HG03571 (cell line): Measurements from ENCODE around the gene ALDH3A1.

Source experiments
- ATAC-seq: cut with Tn5 transposase; IDR thresholded peaks from one replicate; pipeline ENCODE4 v1.9.1; 2021; ENCODE audit not compliant: unreplicated experiment

The ALDH3A1 gene

DNA sequence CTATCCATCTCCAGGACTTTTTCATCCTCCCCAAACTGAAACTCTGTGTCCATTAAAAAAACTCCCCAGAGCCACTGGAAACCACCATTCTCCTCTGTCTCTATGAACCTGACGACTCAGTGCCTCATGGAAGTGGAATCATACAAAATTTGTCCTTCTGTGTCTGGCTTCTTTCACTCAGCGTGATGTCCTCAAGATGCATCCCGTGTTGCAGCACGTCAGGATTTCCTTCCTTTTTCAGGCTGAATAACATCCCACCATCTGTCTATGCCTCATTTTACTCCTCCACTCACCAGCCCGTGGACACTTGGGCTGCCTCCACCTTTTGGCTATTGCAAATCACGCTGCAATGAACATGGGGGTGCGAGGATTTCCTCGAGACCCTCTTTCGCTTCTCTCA is 12.6 kb upstream of the ALDH3A1 start:
- no peak for ATAC-seq

DNA sequence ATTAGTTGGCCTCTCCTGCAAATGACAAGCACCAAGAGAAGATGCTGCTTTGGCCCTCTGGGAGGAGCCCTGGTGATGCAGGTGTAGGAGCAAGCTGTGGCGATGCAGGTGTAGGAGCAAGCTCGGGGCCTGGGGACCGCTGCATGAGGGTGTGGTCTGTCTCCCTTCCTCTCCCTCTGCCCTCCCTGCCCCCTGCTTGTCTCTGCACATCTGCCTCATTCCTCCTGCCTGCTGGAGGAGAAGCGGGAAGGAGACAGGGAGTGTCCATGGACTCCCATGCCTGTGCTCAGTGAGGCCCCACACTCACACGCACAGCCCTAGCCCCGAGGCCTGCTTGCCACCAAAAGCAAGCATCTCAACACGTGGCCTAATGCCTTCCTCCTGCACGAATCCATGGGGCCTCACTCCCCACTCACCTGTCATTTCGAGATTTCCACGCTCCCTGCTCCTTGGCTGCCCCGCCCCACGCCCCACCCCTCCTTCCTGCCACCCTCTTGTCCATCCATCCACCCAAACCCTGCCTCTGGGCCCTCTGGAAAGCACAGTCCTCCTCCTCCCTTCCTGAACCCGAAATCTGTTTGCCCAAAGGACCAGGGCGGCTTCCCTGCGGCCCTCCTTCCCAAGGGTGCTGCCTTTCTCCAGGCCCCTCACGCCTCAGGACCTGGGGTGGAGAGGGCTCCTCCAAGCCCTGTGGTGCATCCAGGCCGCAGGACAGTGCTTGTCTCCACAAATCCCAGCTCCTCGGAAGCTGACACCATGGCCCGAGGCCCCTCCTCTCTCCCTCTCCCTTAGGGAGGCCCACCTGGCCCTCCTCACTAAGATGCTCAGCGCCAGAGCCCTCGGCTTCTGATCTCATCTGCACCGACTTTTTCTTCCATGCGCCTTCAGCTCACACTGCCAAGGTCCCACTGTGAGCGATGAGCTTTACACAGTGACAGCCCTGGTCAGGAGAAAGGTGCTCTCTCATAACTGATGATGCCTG is 11.8 kb upstream of the ALDH3A1 start:
- no peak for ATAC-seq

DNA sequence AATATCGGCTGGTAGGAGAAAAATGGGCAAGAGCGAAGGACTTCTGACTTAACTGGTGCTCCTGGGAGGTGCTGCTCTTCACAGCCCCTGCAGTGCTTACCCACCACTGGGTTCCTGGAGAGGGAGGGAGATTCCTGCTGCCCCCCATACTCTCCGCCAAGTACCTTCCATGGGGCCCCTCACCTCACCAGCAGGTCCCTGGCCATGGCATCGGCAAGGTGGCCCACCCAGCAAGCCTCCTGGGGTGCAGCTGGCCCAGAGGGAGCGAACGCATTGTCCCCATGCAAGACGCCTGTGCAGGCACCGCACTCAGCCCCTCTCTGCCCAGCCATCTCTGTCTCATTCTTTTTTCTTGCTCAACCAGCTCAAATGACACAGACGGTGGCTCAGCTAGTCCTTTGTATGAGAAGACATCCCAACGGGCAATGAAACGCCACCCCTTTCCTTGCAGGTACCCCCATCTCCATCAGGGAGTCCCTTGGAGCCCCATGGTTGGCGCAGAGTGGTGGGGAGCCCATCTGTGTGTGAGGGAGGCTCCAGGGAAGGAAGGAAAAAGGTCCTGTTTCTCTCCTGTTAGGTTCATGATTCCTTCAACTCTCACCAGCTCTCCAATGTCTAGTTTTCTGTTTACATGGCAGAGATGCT is 9.6 kb upstream of the ALDH3A1 start:
- ATAC-seq, result no peak

DNA sequence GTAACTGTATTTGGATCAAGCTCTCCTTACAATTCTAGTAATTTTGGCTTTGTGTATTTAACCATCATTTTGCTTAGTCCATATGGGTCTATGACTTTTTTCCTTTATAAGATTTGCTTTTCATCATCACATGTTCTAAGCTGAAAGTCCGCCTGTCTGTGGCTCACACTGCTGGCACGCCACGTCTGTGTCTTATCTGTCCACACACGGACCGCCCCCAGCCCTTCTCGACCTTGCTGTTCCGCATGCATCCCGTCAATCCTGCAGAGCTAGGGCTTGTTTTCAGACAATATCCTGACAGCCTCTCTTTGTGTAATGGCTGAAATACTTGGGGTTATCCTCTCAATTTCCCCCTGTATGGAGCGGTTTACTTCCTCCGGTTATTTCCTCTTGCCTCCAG is 8.4 kb upstream of the ALDH3A1 start:
- no peak for ATAC-seq

DNA sequence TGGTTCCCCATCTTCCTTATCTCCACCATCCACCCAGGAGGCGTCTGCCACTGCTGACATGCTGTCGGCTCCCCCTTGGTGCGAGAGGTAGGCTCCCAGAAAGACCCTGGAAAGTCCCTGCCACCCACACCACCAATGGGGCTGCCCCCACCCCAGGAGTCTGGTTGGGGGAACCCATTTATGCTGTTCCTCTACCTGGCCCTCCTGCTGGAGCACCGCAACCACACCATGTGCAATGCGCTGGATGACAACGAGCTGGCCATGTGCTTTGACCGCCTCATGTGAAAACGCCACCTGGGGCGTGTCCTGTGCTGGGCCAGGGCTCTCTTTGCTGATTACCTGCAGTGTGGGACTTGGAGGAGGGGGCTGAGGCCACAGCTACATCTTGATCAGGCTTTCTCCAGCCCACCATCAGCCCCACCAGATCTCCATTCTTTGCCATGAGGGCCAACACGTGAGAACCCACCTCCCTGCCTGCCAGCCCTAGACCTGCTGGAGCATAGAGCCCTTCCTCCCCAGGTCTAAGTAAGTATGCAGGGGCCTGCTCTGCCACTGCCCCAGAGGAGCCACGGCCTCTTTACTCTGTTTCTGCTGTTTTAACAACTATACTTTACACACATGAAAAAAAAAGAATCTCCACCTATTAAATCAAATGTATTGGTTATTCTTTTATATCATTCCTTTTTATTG is 7.9 kb upstream of the ALDH3A1 start:
- ATAC-seq, result no peak

DNA sequence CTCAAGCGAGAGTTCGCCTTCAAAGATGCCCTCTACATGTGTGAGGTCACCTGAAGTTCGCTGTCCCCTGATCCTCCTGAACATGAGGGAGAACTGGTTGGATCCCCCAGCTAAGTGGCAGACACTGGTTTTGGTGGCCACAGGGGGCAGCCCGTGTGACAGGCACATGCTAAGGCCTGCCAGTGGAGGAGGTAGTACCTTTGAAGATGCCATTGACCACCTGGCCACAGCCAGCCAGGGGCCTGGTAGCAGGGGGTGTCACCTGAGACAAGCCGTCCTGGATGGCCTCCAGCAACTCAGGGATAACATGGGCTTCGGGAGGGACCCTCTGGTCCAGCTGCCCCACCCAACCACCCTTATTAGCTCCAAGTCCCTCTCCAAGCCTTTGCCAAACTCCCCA is 7.3 kb upstream of the ALDH3A1 start:
- no peak for ATAC-seq

DNA sequence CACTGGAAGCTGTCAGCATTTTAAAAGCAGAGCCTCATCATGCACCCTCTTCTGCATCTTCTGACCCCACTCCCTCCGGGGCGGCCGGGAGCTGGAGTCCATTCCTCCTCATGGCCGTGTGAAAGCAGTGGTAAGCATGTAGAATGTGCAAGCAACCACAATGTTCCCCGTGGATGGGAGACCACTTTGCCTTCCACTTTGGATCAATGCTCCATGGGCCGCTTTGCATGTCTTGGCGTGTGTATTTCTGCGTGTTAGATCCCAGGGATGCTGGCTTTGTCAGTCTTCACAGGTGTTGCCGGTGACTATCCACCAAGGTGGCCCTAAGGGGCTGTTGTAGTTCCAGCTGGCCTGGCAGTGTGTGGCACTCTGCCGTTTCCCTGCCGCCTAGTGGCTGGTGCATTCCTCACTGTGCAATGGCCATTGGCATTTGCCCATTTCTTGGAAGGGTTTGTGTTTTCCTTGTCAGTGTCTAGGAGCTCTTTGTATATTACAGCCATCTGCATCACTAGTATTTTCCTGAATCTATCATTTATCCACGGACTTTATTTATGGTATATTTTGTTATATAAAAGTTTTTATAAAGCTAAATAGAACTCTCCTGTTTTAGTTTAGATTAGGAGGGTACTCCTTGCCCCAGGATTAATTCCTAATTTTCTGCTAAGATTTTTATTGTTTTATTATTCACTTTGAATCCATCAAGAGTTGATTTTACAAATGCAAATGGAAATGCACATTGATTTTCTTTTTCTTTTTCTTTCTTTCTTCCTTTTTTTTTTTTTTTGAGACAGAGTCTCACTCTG is 5.8 kb upstream of the ALDH3A1 start:
- no peak for ATAC-seq

DNA sequence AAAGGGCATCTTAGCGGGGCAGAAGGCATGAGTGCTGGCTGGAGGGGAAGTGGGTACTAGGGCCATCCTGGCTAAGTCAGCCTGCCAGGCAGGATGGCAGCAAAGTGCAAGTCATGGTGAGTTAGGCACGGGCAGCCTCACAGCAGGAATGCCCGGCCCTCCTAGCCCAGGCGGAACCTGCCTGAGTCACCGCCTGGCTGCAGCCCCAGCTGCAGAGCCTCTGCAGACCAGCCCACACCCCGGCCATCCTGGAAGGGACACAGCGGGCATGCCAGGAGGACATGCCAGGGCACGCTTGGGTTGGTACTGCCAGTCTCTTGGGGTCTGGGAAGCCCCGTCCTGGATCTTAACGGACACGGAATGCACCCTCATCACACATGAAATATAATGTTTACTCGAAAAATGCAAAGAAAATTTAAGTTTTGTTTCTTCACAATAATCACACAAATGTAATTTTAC is 5.0 kb upstream of the ALDH3A1 start:
- no peak for ATAC-seq

DNA sequence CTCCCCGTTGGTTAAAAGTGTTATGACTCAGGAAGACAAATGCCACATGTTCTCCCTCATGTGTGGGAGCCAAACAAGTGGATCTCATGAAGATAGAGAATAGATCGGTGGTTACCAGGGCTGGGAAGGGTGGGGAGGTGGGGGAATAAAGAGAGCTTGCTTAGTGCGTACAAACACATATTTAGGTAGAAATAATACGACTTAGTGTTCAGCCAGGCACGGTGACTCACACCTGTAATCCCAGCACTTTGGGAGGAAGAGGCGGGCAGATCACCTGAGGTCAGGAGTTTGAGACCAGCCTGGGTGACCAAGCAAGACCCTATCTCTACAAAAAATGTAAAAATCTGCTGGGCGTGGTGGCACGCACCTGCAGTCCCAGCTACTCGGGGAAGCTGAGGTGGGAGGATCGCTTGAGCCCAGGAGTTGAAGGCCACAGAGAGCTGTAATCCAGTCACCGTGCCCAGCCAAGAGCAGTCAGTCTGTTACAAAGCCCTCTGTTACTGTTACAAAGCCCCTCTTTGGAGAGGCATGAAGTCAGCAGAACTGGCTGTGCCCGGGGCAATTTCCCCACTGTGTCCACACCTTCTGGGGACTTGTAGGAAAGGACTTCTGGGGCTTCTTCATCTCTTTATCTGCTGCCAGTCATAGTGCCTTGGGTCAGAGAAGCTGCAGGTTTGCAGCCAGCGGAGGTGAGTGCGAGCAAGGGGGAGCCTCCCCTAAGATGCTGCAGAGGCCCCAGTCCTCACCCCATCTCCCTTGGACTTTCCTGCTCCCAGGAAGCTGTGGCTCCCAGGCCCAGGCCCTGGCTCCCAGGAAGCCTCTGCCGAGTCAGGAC is 4.3 kb upstream of the ALDH3A1 start:
- no peak for ATAC-seq

DNA sequence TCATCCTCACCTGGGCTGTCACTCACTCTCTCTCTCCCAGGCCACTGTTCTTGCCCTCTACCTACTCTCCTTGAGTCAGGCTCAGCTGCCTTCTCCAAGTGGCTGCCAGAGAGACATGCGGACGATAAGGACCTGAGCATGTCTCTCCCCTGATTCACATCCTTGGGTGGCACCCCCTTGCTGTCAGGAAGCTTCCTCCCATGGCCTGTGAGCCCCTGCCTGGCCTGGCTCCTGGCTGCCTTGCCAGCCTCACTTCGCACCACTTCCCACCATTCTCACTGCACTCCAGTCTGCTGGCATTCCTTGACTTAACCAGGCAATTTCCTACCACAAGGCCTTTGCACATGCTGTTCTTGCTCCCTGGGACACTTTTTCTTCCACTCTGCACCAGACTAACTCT is 2.7 kb upstream of the ALDH3A1 start:
- no peak for ATAC-seq

DNA sequence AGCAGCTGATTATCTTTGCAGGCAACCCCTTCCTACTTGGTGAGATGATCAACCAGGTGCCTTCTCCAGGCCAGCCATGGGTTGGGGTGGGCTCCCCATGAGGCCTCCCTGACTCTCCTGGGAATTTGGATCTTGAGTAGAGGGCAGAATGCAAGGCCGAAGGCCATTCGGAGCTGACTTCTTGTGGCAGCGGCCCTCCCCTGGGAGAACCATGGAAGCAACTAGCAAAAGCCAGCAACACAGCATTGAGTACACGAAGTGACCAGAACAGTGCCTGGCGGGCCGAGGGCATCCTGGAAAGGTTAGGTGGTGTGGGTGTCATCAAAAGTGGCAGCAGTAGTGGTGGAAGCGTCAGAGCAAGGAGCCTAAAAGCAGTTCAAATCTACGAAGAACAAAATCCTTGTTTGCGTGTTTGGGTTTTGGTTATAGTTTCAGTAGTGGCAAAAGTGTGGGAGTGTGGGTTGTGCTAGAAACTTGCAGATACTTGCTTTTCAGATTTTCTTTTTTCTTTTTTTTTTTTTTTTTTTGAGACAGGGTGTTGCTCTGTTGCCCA is 2.0 kb upstream of the ALDH3A1 start:
- ATAC-seq, result no peak

DNA sequence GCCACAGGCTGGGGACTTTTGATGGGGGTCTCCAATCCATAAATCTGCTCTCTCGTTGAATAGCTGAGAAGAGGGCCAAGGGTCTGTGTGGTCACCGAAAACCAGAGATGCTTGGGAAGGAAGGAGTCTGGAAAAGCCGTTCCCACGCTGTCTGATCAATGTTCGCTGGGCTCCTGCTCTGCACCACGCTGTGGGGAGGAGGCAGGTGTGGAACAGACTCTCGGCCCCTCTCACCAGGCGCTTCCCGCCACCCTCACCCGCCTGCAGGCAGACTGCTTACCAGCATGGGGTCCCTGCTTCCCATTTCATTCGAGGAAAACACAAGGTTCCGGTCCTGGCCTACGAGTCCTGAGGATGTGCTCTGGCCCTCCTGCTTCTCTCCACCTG is 702 bp upstream of the ALDH3A1 start:
- ATAC-seq, result no peak

DNA sequence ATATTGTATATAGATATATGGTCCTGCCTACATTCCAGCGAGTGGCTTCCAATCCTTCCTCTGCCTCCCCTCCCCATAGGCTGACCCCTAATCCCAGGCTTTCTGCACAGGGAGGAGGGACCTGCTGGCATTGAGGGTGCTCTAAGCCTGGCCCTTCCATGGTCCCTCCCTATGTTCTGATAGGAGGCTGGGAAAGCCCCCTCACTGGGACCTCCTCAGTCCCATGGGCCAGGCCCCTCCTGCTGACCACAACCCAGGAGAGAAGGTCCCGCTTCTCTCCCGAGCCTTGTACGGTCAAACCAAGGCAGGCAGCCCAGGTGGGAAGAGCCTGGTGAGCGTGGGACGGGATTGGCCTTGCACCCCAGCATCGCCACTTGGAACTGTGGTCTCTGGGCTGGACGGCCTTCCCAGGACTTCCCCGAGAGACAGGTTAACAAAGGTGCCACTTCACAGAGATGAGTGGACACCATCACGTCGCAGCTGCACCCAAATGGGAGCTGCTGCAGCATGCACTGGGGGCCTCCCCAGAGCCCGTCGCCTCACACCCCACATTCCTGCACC is 859 bp downstream of the ALDH3A1 start:
- ATAC-seq, result no peak

DNA sequence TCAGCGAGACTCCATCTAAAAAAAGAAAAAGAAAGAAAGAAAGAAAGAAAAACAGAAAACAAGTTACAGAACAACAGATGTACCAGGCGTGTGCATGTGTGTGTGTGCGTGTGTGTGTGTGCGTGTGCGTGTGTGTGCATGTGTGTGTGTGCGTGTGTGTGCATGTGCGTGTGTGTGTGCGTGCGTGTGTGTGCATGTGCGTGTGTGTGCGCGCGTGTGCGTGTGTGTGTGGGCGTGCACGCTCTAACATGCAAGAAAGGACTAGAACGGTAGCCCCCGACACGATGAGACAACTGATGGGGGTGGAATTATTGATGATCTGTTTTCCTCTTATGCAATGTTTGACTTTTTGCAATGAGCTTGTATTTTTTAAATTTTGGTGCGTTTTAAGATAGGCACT is 1.6 kb downstream of the ALDH3A1 start:
- ATAC-seq, result no peak

DNA sequence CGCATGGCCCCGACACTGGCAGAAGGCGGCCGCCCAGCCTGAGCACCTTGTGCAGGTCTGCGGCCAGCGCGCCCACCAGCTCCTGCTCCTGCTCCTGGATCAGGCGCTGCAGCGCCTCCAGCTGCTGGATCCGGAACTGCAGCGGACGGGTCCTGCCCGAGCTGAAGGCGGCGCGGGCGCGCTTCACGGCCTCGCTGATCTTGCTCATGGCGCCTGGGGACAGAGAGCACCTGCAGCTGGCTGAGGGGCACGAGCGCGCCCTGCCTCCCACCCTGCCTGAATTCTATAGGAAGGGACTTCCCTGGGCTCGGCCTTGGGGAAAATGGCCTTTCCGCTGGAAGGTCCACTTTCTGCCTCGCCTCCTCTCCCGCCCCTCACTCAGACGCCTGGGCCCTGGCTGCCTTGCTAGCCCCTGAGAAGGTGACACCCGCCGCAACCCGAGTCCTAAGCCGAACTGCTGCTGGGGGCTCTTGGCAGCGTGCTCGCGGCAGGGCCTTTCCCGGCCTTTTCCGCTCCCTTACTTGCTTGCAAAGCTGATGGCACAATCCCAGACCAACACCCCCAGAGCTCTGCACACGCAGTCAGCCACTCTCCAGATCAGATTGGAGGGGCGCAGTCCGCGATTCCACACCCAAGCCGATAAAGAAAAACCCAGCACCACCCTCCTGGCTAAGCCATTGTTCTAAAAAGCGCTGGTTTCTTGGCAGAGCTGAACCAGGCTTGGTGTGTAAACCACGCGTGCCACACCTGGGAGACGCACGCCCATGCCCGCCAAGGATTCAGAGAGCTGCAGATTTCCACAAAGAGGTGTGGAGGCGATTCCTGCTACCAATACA is 3.0 kb downstream of the ALDH3A1 start:
- peak; percentile 61 for ATAC-seq

DNA sequence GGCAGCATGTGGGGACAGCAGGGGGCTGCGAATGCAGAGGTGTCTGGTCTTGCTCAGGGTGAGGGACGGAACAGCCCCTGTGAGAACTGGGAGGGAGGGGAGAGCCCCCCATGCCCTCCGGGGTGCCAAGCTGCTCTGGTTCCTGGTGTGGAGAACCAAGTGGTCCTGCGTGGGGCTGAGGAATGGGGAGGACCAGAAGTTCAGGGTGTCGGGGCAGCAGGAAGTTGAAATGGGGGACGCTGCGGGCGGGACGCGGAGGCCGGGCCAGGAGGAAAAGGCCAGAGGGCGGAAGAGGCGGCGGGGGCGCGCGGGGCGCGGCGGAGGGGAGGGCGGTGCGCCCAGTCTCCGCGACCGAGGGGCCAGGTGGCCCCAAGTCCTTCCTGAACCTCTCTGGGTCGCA is 3.6 kb downstream of the ALDH3A1 start:
- ATAC-seq, result peak; percentile 16

DNA sequence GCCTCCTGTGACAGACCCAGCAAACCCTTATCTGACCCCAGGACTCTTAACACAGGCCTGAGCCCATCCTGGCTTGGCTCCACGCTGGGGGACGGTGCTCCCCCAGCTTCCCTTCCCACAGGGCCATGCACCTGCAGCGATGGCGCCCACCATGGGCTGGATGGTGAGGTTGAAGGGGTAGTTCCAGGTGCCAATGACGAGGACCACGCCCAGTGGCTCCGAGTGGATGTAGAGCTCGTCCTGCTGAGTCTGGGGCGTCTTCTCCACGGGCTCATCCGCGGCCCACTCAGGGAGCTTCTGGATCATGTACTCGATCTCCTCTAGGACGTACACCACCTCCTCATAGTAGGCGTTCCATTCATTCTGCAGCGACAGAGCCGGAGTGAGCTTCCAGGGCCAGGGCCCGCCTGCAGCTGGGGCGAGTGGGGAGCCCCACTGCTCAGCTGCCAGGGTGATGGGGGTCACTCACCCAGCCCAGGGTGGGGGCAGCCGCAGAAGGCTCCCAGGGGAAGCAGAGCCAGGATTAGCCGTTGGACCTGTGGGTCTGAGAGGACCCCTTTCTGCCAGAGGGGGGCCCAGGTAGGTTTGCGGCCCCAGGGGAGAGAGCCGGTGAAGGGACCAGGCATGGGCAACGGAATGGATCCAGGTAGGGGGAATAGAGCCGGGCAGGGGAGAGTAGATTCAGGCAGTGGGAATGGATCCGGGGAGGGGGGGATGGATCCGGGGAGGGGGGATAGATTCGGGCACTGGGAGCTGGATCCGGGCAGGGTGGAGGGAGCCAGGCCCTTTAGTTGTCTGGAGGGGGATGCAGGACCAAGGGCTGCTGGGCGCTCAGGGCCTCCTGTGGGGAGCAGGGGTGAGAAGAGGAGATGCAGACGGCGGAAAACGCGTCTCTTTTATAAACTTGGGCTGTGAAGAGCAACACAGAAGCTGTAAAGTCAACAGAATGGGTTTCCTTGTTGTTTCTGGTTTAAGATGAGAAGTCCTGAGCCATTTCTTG is 4.7 kb downstream of the ALDH3A1 start:
- no peak for ATAC-seq
